Activated T-helper 1 cell treated with Interleukin-2 at 50 U/mL for 16 hours (primary cell): ENCODE results near the gene DSCAM.
"Not testable (repeated sequence)": the region's sequence is repeated elsewhere in the genome, so short reads cannot be mapped to it uniquely, and the experiment has no call there.

ENCODE experiments used
- DNase-seq: peaks from one replicate; pipeline ENCODE4 v3.0.0-alpha.2; 2020; ENCODE audit warnings: low read depth

Gene DSCAM

GRCh38 chr21:40242586-40243265 lies 604.2 kb downstream of the DSCAM start:
- no peak for DNase-seq

- DNase-seq: no peak
Observed at GRCh38 chr21:40235528-40235927, 611.4 kb downstream of the DSCAM start.

GRCh38 chr21:40231979-40232378 lies 615.0 kb downstream of the DSCAM start:
- no peak for DNase-seq

GRCh38 chr21:40227096-40227495 lies 619.9 kb downstream of the DSCAM start:
- no peak for DNase-seq

- DNase-seq: no peak
Observed at GRCh38 chr21:40215941-40216340, 631.0 kb downstream of the DSCAM start.

- DNase-seq: no peak
Observed at GRCh38 chr21:40210251-40210650, 636.7 kb downstream of the DSCAM start.

GRCh38 chr21:40208948-40209345 lies 638.0 kb downstream of the DSCAM start:
- no peak for DNase-seq

GRCh38 chr21:40208206-40208947 lies 638.6 kb downstream of the DSCAM start:
- DNase-seq: no peak

GRCh38 chr21:40200946-40201345 lies 646.0 kb downstream of the DSCAM start:
- DNase-seq: no peak

- DNase-seq: no peak
Observed at GRCh38 chr21:40200126-40200525, 646.8 kb downstream of the DSCAM start.

- no peak for DNase-seq
Observed at GRCh38 chr21:40194185-40194980, 652.6 kb downstream of the DSCAM start.

GRCh38 chr21:40191616-40192015 lies 655.3 kb downstream of the DSCAM start:
- DNase-seq: no peak

- DNase-seq: no peak
Observed at GRCh38 chr21:40191196-40191595, 655.8 kb downstream of the DSCAM start.

GRCh38 chr21:40187946-40188654 lies 658.9 kb downstream of the DSCAM start:
- no peak for DNase-seq

GRCh38 chr21:40187244-40187643 lies 659.7 kb downstream of the DSCAM start:
- no peak for DNase-seq

GRCh38 chr21:40186045-40186444 lies 660.9 kb downstream of the DSCAM start:
- DNase-seq: no peak

- no peak for DNase-seq
Observed at GRCh38 chr21:40185208-40185607, 661.8 kb downstream of the DSCAM start.

- not testable (repeated sequence) for DNase-seq
Observed at GRCh38 chr21:40182491-40182890, 664.5 kb downstream of the DSCAM start.

- DNase-seq: no peak
Observed at GRCh38 chr21:40179166-40179565, 667.8 kb downstream of the DSCAM start.

- no peak for DNase-seq
Observed at GRCh38 chr21:40178726-40179125, 668.2 kb downstream of the DSCAM start.

- DNase-seq: no peak
Observed at GRCh38 chr21:40177979-40178378, 669.0 kb downstream of the DSCAM start.

GRCh38 chr21:40176724-40177123 lies 670.2 kb downstream of the DSCAM start:
- DNase-seq: no peak
